GM12873 (cell line): ENCODE data around the gene E4F1.

ENCODE experiments used
- CTCF ChIP-seq: IDR thresholded peaks from 2 replicates; pipeline ENCODE4 v1.5.1; 2012; ENCODE audit warnings: low read depth, mild to moderate bottlenecking, moderate library complexity, low read length, control low read depth; ENCODE audit not compliant: insufficient read depth; ENCODE audit errors: missing control alignments

E4F1 gene

DNA sequence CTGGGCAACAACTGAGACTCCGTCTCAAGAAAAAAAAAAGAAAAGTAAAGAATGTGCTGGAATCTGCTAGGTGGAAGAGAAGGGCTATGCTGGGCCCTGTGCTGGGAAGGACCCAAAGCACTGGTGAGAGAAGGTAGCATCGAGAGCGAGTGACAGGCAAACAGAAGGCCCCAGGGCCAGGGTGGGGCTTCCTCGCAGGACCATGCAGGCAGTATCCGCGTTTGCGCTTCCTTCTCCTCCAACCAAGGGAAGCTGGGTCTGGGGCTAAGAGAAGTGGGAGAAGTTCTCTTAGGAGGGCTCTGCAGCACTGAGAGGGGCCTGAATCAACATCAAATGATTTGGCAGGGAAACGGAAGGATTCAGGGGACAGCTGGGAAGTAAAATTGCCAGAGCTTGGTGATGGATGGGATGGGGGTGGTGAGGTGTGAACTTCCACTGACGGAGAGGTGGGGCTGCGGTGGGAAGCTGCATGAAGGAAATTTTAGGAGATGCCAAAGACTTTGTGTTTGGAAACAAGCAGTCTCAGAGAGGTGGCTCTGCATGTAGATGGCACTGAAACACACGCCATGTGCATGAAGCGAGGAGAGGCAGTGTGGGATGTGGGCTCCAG, 33.2 kb downstream of the E4F1 start:
- TF ChIP-seq CTCF = no peak

DNA sequence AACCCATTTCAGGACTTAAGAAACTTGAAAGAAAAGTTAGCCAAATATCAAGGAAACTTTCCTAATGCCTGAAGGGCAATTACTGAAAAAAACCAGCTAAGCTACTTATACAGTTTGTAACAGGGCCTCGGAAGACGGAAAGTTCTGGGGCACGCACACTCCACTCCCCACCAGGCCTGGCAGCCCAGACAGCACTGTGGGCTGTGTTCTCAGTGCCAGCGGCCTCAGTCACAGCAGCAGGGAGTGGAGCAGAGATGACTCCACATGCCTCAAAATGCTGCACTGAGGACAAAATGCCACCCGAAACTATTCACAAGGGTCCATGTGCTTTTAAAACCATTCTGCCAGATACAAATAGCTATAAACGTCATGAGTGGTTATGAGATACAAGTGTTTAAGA, 34.3 kb downstream of the E4F1 start:
- TF ChIP-seq CTCF = no peak

GRCh38 chr16:2260250-2260649, 36.9 kb downstream of the E4F1 start:
- no peak for TF ChIP-seq CTCF

- no peak for TF ChIP-seq CTCF
Observed at GRCh38 chr16:2267913-2268666, 44.7 kb downstream of the E4F1 start, which contains the start of gene RNPS1. Gene RNPS1 (minus strand): TSS chr16:2268126. CDS start chr16:2264643, 3,483 bp downstream.

DNA sequence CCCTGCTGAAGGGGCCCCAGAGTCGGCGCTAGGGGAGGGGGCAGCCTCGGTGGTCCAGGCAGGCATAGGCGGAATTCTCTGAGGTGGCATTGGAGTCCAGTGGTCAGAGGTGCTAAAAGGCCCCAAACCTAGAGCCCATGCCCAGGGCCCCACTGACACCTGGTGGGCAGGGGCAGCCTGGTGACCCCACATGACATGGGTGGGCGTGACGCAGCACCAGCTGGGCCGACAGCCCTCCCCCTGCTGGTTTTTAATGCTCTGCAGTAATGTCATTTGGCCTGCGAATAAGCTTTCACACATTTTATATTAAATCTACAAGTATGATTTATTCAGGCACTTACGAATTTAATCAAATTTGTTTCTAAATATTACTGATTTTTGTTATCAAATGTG, 46.7 kb downstream of the E4F1 start:
- no peak for TF ChIP-seq CTCF

DNA sequence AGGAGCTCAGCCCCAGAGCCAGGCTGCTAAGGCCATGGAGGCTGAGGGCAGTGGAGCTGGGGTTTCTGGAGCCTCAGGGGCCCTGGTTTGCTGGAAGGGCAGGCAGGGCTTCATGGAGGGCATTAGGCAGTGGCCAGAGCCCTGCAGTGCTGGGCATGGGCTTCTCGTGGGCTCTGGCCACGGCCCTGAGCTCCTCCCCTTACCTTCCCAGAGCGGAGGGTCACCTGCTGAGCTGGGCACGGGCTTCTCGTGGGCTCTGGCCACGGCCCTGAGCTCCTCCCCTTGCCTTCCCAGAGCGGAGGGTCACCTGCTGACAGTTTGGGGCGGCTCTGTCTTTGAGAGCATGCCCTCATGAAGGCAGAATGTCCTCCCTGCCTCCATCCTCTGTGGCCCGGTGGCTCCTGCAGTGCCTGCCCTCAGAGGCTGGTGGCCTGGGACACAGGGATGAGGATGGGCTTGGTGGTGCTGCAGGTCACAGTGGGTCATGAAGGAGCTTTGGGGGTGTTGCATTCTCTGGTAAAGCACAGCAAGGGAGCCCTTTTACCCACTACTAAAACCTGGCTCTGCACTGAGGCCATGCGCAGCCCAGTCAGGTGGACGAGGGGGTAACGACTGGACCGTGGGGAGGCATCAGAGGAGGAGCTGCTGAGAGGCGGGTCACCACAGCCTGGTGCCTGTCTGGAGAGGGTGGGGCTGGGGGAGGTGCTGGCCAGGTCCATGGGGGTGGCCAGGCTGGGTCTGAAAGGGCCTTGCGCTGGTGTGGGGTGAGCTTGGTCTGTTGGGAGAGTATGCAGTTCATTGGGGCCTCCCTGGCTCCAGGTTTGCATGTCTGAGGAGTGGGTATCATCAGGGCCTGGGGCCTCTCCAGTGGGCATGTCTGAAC, 47.4 kb downstream of the E4F1 start:
- no peak for TF ChIP-seq CTCF
